GM19395 (cell line): ENCODE data around the gene NHS.

Experiments used
- ATAC-seq: cut with Tn5 transposase; IDR thresholded peaks from one replicate; pipeline ENCODE4 v1.9.1; 2021; ENCODE audit warnings: mild to moderate bottlenecking, moderate library complexity; ENCODE audit not compliant: unreplicated experiment

The NHS gene

GRCh38 chrX:17759990-17760389, 385.0 kb downstream of the NHS start:
- ATAC-seq = no peak

GRCh38 chrX:17767734-17768133, 392.7 kb downstream of the NHS start:
- no peak for ATAC-seq

GRCh38 chrX:17768997-17769396, 394.0 kb downstream of the NHS start:
- no peak for ATAC-seq

GRCh38 chrX:17769701-17770269, 394.8 kb downstream of the NHS start:
- no peak for ATAC-seq

- ATAC-seq = no peak
Measured at GRCh38 chrX:17773221-17773876, 398.3 kb downstream of the NHS start.

GRCh38 chrX:17774053-17774452, 399.1 kb downstream of the NHS start:
- ATAC-seq = no peak

- ATAC-seq = no peak
Measured at GRCh38 chrX:17778997-17779396, 404.0 kb downstream of the NHS start.

GRCh38 chrX:17779434-17779833, 404.4 kb downstream of the NHS start:
- no peak for ATAC-seq
